GM19468 (cell line): Measurements from ENCODE around the gene STON2.

ENCODE experiments used
- ATAC-seq: cut with Tn5 transposase; IDR thresholded peaks from one replicate; pipeline ENCODE4 v1.9.1; 2021; ENCODE audit warnings: mild to moderate bottlenecking, moderate library complexity, moderate number of reproducible peaks; ENCODE audit not compliant: unreplicated experiment; ENCODE audit errors: extremely low read depth

STON2 gene

DNA sequence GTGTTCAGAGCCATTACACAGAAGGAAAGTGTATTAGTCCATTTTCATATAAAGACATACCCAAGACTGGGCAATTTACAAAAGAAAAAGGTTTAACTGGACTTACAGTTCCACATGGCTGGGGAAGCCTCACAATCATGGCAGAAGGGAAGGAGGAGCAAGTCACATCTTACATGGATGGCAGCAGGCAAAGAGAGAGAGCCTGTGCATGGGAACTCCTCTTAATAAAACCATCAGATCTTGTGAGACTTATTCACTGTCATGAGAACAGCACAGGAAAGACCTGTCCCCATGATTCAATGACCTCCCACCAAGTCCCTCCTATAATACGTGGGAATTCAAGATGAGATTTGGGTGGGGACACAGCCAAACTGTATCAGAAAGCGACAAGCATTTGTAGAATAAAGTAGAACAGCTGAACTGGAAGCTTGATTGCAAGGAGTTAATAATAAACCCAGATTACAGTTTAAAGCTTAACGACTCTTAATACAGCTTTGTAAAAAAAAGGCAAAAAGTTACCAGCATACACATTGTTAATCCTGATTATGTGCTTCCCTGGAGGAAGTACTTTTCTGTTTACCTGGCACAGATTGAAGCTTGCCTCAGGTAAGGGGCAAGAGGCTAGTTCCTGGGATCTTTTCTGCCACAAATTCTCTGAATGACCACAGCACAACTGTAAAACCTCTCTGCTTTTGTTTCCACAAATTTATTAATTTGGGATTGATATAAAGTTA lies 18.1 kb upstream of the STON2 start:
- no peak for ATAC-seq

DNA sequence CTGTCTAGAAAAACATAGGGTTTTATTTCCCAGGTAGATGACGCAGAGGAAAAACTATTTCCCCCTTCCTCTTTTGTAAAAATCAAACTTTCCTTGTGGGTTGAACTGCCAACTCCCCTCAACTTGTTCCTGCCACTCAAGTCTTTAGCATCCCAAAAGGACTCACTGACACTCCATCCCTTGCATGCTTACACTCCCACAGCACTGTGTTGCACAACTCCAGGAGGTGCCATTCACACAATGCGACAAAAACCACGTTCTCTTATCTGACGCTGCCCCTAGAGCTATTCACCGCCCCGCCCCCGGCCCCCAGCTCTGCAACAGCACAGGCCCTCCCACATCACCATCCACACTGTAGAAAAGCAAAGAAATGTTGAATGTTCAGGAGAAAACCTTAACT lies 16.9 kb upstream of the STON2 start:
- ATAC-seq, result no peak

DNA sequence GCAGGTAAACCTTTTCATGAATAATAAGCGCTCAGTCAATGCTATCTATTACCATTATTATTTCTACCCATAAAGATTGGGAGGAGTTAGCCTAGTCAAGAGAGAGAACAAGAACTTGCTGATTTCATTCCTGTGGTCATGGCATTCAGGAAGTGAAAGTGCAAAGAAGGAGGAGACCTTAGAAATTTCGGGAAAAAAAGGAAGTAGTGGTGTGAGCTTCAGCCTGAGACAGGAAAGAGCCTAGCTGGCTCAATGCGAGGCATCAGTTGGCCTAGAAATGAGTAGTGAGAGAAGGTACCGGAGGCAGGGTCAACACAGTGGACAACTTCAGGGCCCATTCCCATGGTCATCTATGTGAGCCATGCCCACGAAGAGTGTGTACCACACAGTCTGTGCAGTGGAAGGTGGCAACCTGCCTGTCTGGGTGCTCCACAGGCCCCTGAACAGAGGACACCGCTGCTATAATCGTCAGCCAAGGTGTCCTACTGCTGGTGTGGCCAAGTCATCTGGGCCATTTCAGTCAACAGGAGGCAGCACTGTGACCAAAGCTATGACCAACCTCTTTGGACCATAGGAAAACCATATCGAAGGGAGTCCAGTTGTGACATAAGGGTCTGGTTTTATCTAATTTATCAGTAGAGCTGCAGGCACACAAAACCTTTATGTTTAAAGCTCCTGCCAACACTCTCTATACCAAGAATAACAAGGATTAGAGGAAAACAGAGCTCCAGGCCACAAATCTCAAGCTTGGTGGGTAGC lies 16.2 kb upstream of the STON2 start:
- no peak for ATAC-seq

DNA sequence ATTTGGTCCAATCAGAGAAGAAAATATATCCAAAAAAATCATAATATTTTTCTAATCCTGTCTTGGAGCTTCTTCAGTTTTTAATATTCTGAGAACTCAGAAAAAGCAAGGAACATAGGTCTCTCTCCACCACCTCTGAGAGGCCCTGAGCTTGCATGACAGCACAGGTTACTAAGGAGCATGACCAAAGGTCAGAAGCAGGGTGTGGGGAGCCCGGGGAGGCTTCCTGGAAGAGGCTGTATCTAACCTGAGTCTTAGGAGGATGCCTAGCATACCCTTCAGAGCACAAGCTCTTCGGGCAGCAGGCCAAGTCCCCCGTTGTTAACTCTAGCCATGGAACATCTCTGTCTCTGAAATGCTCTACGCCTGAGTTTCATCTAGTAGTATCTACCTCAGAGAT lies 15.7 kb upstream of the STON2 start:
- no peak for ATAC-seq

DNA sequence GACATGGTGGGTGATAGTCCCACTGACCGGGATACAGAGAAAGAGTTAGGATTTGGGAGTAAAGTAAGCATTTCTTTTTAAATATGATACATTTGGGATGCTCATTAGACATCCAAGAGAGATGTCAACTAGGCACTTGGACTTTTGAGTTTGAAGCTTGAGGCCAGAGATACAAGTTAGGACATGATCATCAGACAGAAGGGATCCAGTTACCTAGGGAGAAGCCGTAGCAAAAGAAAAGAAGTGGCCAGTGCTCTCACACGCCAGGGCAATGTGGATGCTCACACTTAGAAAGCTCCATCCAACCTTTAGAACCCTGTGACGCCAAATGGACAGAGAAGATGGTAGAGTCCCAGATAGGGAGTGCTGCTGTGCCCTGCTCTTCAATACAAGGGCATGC lies 14.0 kb upstream of the STON2 start:
- no peak for ATAC-seq

DNA sequence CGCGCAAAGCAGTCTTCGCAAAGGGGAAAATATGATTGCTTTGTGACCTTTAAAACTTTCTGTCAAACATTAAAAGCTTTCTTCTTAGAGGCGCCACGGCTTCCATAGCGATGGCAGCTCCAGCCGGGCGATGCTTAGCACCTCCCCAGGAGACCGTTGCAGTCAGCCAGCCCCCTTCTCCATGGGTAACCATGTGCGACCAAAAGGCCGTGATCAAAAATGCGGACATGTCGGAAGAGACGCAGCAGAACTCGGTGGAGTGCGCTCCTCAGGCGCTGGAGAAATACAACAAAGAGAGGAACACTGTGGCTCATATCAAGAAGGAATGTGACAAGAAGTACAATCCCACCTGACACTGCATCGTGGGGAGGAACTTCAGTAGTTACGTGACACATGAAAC lies 12.7 kb upstream of the STON2 start:
- no peak for ATAC-seq

DNA sequence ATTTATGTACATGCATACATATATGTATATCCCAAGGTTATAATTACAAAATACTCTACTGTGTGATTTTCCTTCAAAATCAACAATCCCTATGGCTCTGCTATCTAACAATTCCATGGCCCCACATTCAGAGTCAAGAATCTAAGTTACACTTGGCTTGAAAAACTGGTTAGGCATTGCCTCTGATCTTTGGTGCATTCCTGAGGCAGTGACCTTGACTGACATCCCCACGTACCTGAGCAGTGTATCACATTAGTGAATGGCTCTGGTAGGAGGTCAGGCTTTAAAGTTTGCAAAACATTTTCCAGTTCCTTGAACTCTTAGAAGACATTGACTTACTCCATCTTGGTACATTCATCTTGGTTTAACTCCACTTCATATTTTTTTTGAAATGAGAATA lies 8.5 kb upstream of the STON2 start:
- ATAC-seq, result no peak

DNA sequence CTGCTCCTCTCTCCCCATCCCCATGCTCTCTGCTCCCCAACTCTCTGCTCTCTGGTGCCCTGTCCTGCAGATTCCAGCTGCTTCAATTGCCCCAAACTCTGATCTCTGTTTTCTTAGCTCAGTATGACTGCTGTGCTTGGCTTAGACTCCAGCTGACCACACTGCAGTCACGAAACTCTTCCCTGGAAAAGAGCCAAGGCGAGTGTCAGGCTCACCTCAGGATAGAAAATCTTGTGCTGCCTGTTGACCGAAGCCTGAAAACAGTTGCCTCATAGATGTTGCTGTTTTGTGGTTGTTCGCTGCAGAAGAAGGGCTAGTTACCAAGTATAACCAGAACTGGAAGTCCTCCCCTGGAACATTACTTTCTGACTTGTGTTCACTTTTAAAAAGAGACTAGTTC lies 6.7 kb upstream of the STON2 start:
- no peak for ATAC-seq

DNA sequence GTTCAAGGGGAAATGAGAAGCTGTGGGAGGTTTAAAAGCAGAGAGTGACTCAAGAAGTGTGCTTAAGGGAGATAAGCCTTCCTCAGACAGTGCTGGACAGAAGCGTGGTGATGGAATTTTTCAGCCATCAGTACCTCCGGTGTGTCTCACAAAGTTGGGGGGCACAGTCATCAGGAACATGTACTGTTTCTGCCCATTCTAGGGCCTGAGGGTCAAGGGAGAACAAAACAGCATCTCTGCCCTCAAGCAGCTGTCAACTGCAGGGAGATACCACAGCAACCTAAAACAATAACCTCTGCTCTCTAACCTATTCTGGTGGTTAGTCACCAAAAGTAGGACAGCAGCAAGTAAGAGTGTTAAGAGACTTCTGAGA lies 2.0 kb upstream of the STON2 start:
- no peak for ATAC-seq

DNA sequence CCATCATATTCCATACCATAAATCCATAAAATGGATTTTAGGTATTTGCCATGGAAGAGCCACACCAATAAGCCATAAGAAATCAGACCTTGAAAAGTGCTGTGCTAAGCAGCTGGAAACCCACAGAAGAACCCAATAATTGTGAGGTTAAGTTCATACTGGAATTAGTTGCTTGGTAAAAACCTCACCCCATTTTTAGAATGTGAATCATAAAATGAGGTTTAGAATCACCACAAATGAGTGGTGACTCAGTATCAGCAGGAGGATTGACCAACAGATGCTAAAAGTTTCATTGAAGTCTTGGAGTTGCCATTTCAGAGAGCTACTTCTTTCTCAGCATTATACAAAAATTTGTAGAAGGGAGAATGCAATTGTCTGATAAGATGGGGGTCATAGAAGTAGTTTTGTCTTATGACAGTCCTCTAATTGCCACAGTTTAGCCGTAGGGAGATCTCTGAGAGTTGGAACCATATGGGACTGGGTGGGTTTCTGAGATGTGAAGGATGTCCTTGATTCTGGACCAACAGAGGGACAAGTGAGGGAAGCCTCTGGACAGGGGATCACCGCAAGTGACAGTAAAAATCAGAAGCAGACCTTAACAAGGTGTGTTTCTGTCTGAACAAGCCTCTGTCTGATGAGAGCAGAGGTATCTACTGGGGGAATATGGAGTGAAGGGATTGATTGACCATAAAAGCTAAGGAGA lies 1.4 kb upstream of the STON2 start:
- ATAC-seq, result no peak

DNA sequence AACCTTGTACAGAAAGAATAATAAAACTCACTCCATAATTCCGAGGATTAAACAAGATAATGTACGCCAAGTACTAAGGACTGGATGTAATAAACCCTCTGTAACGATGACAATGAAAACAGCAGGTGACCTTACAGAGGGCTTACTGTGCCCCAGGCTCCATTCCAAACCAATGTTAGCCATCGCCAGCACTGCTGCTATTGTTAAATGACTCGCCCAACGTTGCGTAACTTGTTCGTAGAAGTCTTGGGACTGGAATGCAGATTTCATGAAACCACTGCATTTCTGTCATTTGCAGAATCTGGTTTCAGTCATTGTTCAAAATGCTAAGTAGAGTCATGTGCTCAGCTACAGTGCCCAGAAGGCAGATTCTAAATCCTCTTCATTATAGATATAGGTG lies 728 bp upstream of the STON2 start:
- ATAC-seq, result no peak

DNA sequence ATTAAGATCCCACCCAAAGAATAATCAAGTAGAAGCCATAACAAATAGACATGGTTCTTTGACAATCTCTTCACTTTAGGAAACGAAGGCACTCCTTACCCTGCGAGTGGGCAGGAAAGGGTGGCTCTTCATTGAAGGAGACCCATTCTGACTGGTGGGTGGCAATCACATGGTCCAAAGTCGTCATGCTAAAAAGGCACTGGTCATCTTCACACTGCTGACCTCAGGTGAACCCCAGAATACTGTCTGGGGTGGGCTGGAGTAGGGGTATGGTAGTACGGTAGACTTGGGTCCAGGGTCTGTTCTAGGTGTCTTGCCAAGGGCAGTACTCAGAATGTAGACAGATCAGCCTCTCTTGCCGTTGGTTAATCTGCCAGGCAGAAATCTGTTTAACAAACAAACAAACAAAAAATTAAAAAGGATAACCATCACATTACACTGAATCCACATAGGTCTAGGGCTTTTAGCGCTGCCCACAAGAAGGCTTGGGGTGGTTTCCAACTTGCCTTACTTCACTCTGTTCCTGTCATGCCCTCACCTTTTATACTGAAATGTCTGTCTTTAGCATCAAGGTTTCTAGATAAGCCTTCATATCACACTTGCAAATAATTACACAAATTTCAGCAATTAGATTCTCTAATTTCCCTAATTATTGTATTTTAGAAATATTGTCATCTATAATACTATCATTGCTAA lies 1.8 kb downstream of the STON2 start:
- no peak for ATAC-seq

DNA sequence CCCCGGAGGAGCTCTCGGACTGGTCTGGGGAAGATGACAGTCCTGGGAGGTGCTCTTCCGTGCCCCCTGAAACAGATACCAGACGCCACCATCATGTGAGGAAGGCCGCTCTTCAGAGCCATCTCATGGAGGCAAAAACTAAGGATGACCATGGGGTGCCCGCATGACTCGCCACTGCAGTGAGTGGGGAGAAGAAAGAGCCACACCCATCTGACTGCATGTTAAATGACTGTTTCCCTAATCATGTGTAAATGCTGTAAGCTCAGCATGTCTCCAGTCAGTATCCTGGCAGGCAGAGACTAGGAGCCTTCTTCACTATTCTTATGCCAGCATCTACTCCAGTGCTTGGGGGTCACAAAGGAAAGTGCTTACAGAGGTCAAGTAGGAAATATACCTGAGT lies 4.0 kb downstream of the STON2 start:
- ATAC-seq, result no peak

DNA sequence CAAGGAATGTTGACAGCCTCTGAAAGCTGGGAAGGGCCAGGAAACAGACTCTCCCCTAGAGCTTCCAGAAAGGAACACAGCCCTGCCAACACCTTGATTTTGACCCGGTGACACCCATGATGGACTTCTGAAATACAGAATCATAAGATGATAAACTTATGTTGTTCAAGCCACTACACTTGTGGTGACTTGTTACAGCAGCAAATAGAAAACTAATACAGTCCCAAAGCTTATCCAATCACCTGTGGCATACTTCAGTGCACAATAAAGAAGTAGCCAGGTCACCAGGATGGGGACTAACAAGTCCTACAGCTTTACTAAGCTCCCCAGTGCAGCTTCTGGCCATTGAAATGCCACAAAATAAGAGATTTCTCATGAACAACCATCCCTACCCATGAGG lies 5.4 kb downstream of the STON2 start:
- ATAC-seq, result no peak

DNA sequence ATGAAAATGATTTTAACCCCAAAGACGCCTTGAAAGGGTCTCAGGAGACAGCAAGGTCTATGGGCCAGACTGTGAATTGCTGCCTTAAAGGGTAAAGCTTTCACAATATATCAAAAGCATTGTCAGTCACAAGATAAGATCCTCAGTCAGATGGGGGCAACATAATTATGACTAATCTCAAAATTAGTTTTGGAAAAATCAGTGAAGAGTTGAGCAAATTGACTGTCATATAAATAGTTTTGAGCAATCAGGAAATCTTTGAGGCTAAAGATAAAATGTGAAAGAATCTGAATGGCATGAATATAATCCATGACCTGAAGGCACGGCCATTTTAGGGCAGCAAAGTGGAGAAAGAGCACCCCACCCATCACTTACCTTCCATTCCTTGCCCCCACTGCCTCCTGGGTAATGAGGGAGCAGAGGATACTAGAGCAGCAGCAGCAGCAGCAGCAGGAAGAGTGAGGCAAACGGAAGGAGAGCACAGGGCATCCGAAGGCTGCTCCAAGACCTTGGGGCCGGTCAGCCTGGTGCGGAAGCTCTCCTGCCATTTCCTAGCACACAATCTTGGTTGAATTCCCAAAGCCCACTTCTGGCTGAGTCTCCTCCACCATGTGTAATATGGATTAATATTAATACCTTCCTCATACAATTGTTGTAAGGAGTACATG lies 7.0 kb downstream of the STON2 start:
- no peak for ATAC-seq

DNA sequence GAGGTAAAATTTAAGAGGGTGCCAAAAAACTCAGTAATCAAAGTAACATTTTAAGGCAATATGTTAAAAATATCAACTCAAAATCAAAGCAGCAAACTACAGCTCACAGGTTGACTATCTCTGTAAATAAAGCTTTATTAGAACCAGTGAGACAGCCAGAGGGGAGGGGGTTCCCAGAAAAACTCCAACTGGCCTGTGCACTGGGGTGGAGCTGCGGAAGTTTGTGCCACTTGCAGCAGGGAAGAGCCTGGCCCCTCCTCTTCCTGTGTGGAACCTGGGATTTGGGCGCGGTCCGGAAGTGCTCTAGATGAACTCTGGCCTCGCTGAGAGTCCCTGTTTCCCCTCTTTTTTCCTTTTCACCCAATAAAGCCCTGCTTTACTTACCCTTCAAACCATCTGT lies 8.1 kb downstream of the STON2 start:
- ATAC-seq, result no peak

DNA sequence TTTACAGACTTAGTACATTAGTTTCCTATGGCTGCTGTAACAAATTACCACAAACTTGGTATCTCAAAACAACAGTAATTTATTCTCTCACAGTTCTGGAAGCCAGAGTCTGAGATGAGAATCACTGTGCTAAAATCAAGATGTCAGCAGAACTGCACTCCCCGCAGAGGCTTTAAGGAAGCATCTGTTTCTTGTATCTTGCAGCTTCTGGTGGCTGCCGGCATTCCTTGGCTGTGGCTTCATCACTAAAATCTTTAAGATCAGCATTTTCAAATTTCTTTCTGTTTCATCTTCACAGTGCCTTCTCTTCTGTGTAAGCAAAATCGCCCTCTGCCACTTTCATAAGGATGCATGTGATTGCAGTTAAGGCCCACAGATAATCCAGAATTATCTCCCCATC lies 9.4 kb downstream of the STON2 start:
- no peak for ATAC-seq

DNA sequence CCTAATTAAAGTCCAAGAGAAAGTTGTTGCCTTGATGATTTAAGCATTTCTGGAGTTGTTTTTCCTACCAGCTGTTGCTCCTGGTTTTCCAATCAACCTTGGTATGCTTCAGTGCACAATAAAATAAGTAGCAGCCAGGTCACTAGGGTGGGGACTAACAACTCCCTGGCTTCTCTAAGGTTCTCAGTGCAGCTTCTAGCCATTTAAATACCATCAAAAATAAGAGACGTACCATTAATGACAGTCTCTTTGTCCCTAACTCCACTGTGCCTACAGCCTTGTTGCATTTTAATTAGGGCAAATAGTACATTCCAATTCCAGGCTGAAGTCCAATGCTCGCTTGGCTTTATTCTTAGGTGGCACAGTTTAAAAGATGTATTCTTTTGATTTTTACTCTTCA lies 11.8 kb downstream of the STON2 start:
- ATAC-seq, result no peak

DNA sequence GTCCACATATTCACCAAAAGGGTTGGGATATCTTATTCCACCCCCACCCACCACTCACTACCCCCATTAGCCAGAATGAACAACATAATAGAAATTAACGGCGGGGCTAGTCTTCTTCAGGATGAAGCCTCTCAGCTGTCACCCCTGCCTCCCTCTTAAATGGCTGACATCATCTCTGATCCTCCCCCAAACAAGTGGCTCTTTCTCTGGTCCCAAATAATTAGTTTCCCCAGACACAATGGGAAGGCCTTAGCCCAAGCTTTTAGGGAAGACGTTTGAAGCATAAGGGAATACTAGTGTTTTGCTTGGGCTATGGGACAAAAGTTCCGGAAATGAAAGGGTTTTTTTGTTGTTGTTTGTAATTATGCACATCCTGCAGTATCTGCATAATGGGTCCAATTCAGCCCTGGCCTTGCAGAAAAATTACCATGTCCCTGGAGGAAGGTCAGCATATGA lies 13.8 kb downstream of the STON2 start:
- ATAC-seq, result no peak

DNA sequence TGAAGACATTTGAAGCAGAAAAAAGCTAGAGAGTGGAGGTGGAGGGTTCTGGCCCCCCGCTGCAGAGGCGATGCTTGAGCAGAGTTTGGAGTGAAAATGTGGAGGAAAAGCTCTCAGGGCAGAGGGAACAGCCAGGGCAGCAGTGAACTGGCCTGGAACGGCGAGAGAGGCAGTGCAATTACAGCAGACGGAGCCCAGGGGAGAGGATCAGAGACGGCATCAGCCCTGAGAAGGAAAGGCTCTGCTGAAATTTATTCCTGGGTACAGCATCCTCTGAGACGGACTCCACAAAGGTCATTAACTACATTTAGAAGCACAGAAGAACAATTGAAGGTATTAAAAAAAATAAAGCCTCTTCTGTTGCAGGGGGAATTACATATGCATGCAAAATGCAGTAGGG lies 14.2 kb downstream of the STON2 start:
- no peak for ATAC-seq
